ENCODE results near the gene ZEB2. TPM values are rescaled to one million over a fixed set of nuclear protein-coding genes. Genes with fewer than 3 reads are reported as not detected.

The ZEB2 gene
- total and polyA plus RNA-seq, 2 of the 13 experiments (the other 11 are each of a cell fraction or from before 2014, with no cell fraction given), result 0.07 TPM; not detected in 1

- no peak for TF ChIP-seq DBP (CRISPR knock-in tag; IDR thresholded peaks at IDR 0.05; ENCODE audit: not compliant biosample characterization)
- TF ChIP-seq IKZF1 (IDR thresholded peaks at IDR 0.05), result no peak
- TF ChIP-seq PATZ1 (CRISPR knock-in tag; IDR thresholded peaks at IDR 0.05), result no peak
- TF ChIP-seq HNRNPL (IDR thresholded peaks at IDR 0.05; ENCODE audit: low read depth, low read length), result no peak
- TF ChIP-seq RFX3 (CRISPR knock-in tag; IDR thresholded peaks at IDR 0.05), result no peak
- TF ChIP-seq ZBTB7A (CRISPR knock-in tag; IDR thresholded peaks at IDR 0.05), result no peak
- no peaks in the 10 kb centered on the region for H3K9me3 ChIP-seq (ENCODE audit: low read length)
- in situ Hi-C loops (cut with HindIII; ENCODE audit: extremely low pct_ligation_motif_present, low pct_unique_long_range_greater_than_20kb), result no loop called here
- H3K36me3 ChIP-seq (replicated peaks in 1 of 2; ENCODE audit: control insufficient read depth in 1 of 2, insufficient read depth in 2 of 2, low read length in 2 of 2), result no peaks in the 10 kb centered on the region
- DNase-seq (ENCODE audit: low spot score) (no peak), ATAC-seq (no peak), FAIRE-seq (no peak)
- intact Hi-C loops (cut with micrococcal nuclease; ENCODE audit: unreplicated experiment), result no loop called here
- no peak overlapping the region for H3K4me3 ChIP-seq (replicated peaks in 1 of 3; ENCODE audit: insufficient read depth in 1 of 3, low read depth in 2 of 3, low read length in 3 of 3)
- ChIA-PET CTCF (ENCODE audit: low intra/inter-chr PET ratio, low total read pairs) (no interaction called here), POLR2A (no interaction called here)
- no peaks in the 10 kb centered on the region for H3K4me1 ChIP-seq (ENCODE audit: insufficient read depth, low read length)
- BruUV-seq (replicated peaks), result no TSS peak
- H3K27ac ChIP-seq (ENCODE audit: extremely low read length, insufficient read depth, low read length), result no peak overlapping the region
- no peak overlapping the region for H3K4me2 ChIP-seq (ENCODE audit: low read depth, low read length)
- no peak overlapping the region for H2AFZ ChIP-seq (ENCODE audit: low read length)
- no peaks in the 10 kb centered on the region for H3K79me2 ChIP-seq (ENCODE audit: insufficient read depth, low read length)
- H3K9ac ChIP-seq (ENCODE audit: insufficient read depth, low read depth, low read length), result no peak overlapping the region
- peaks cover 0 to 7% of the 10 kb centered on the region in 2 experiments; a peak in 1 of 5 replicates for H3K27me3 ChIP-seq (ENCODE audit: control insufficient read depth in 1 of 2, insufficient read depth in 2 of 2, low read length in 2 of 2)
- no peaks in the 10 kb centered on the region; the same call in 1 of the 2 replicates for H4K20me1 ChIP-seq (ENCODE audit: insufficient read depth, low read length)
- 26% methylated on average over 3 of the region's 3 CpGs for WGBS (ENCODE audit: low lambda C conversion rate)
Measured at GRCh38 chr2:144501118-144501517, 18.8 kb downstream of the ZEB2 start.

GRCh38 chr2:144500563-144500962 is 19.4 kb downstream of the ZEB2 start:
- Histone ChIP-seq H3K9me3 (ENCODE audit: low read length) (no peaks in the 10 kb centered on the region), H3K27me3 (ENCODE audit: control insufficient read depth in 1 of 2, insufficient read depth in 2 of 2, low read length in 2 of 2) (peaks cover 0 to 7% of the 10 kb centered on the region in 2 experiments; a peak in 1 of 5 replicates), H4K20me1 (ENCODE audit: insufficient read depth, low read length) (no peaks in the 10 kb centered on the region; the same call in 1 of the 2 replicates), H3K36me3 (replicated peaks in 1 of 2; ENCODE audit: control insufficient read depth in 1 of 2, insufficient read depth in 2 of 2, low read length in 2 of 2) (no peaks in the 10 kb centered on the region), H3K79me2 (ENCODE audit: insufficient read depth, low read length) (no peaks in the 10 kb centered on the region), H3K4me1 (ENCODE audit: insufficient read depth, low read length) (no peaks in the 10 kb centered on the region), H3K4me3 (replicated peaks in 1 of 3; ENCODE audit: insufficient read depth in 1 of 3, low read depth in 2 of 3, low read length in 3 of 3) (no peak overlapping the region), H3K9ac (ENCODE audit: insufficient read depth, low read depth, low read length) (no peak overlapping the region), H3K27ac (ENCODE audit: extremely low read length, insufficient read depth, low read length) (no peak overlapping the region), H3K4me2 (ENCODE audit: low read depth, low read length) (no peak overlapping the region), H2AFZ (ENCODE audit: low read length) (no peak overlapping the region)
- FAIRE-seq (no peak), DNase-seq (ENCODE audit: low spot score) (no peak), ATAC-seq (no peak)
- WGBS (ENCODE audit: low lambda C conversion rate), result 35% methylated on average over 2 of the region's 2 CpGs
- CTCF ChIA-PET (ENCODE audit: low intra/inter-chr PET ratio, low total read pairs), result no interaction called here
- intact Hi-C loops (cut with micrococcal nuclease; ENCODE audit: unreplicated experiment) (no loop called here), in situ Hi-C loops (cut with HindIII; ENCODE audit: extremely low pct_ligation_motif_present, low pct_unique_long_range_greater_than_20kb) (no loop called here)
- BruUV-seq (replicated peaks), result no TSS peak
- TF ChIP-seq ADNP (CRISPR knock-in tag; IDR thresholded peaks at IDR 0.05) (no peak), ZZZ3 (CRISPR knock-in tag; IDR thresholded peaks at IDR 0.05; ENCODE audit: borderline replicate concordance) (no peak)
- POLR2A ChIA-PET, result no interaction called here

Measured in HepG2 (cell line).